Naive thymus-derived CD8-positive, alpha-beta T cell (primary cell): ENCODE results near the gene E2F2. TPM values are rescaled to one million over a fixed set of nuclear protein-coding genes. Genes with fewer than 3 reads are reported as not detected.

Source experiments
- ATAC-seq, 2 donors: fragments of 150-1000 bp; cut with Tn5 transposase in 1 of 2; sonication (Bioruptor Pico), chemical (Tn5 transposase) in 1 of 2; 1 replicate in 1 of 2; 2 replicates in 1 of 2; pipeline ENCODE4 v1.10.0; 2021; ENCODE audit warnings: mild to moderate bottlenecking in 2 of 2, moderate library complexity in 2 of 2
- POLR2A ChIA-PET: fragments of 350-600 bp; sonication (Branson Sonifier 250); formaldehyde crosslinking; loops from one replicate; lab custom pipeline; 2021; ENCODE audit warnings: antibody characterized with exemption; lab: Charles Lee
- DNase-seq, 10 donors: peaks; one replicate each; pipeline versions ENCODE4 v3.0.0 to v3.0.0-alpha.2; 2020 to 2022
- H3K27ac Mint-ChIP-seq, 10 donors: one replicate each; pipeline ENCODE4 v1.8.0; 2020 to 2022; ENCODE audit warnings: mild to moderate bottlenecking in 10 of 10, mixed read lengths in 10 of 10, moderate library complexity in 4 of 10, inconsistent platforms in 1 of 10
- H3K27me3 Mint-ChIP-seq, 5 donors: one replicate each; pipeline ENCODE4 v1.8.0; 2021 to 2022; ENCODE audit warnings: mixed read lengths in 5 of 5
- H3K36me3 Mint-ChIP-seq, 3 donors: one replicate each; pipeline ENCODE4 v1.8.0; 2020 to 2022; ENCODE audit warnings: mixed read lengths in 3 of 3, mild to moderate bottlenecking in 2 of 3, inconsistent platforms in 1 of 3
- H3K4me1 Mint-ChIP-seq, 4 donors: one replicate each; pipeline ENCODE4 v1.8.0; 2021 to 2022; ENCODE audit warnings: mixed read lengths in 4 of 4
- H3K4me3 Mint-ChIP-seq, 10 donors: one replicate each; pipeline ENCODE4 v1.8.0; 2020 to 2022; ENCODE audit warnings: mild to moderate bottlenecking in 10 of 10, mixed read lengths in 10 of 10, moderate library complexity in 6 of 10, inconsistent platforms in 1 of 10
- H3K9me3 Mint-ChIP-seq, 9 donors: one replicate each; pipeline ENCODE4 v1.8.0; 2020 to 2022; ENCODE audit warnings: mixed read lengths in 9 of 9, mild to moderate bottlenecking in 3 of 9, inconsistent platforms in 1 of 9, moderate library complexity in 1 of 9
- polyA plus RNA-seq, 3 donors: library from polyadenylated mRNA; unstranded; fragments of 300-500 nt; fragmentation: Illumina TruSeq; gene quantifications; one replicate each; pipeline ENCODE4 v1.2.3, GENCODE V29; 2021
- total RNA-seq, 8 experiments: library from RNA in 2 of 8; stranded (reverse) in 2 of 8; gene quantifications; one replicate each; pipeline ENCODE4 v1.2.3 and lab custom pipeline; 2021 to 2026

Gene E2F2
- total and polyA plus RNA-seq, 5 experiments from 2014 or later = 0.05 to 0.14 (median 0.12) TPM; not detected in 1

GRCh38 chr1:23555270-23555985, 24.4 kb upstream of the E2F2 start:
- peak overlapping the region; percentile 81 to 97 (median 96) for H3K27ac Mint-ChIP-seq
- POLR2A ChIA-PET = interaction anchor here (0.5 to 21.9 kb wide), 20 partner anchors 9 to 961 kb away, joined by 3 to 612 read pairs (median 6); partner anchors contain the start of genes ASAP3 and E2F2
- DNase-seq = no peak
- H3K36me3 Mint-ChIP-seq = peaks cover 0 to 10% (median 3%) of the 10 kb centered on the region in 3 donors
- H3K4me1 Mint-ChIP-seq = peaks cover 37 to 73% (median 66%) of the 10 kb centered on the region in 4 donors
- no peaks in the 10 kb centered on the region for H3K9me3 Mint-ChIP-seq
- H3K4me3 Mint-ChIP-seq = peak overlapping the region; percentile 85 to 97 (median 94)
- H3K27me3 Mint-ChIP-seq = no peaks in the 10 kb centered on the region
- ATAC-seq = peak; percentile 1 to 5

GRCh38 chr1:23554481-23555269, 23.6 kb upstream of the E2F2 start:
- Mint-ChIP-seq H3K27me3 (no peaks in the 10 kb centered on the region), H3K9me3 (no peaks in the 10 kb centered on the region), H3K4me1 (peaks cover 35 to 65% (median 60%) of the 10 kb centered on the region in 4 donors), H3K36me3 (peaks cover 0 to 10% (median 3%) of the 10 kb centered on the region in 3 donors), H3K27ac (peak overlapping the region; percentile 92 to 97 (median 96)), H3K4me3 (peak overlapping the region; percentile 89 to 98 (median 95))
- POLR2A ChIA-PET = interaction anchor here (0.8 to 21.9 kb wide), 19 partner anchors 9 to 137 kb away, joined by 3 to 612 read pairs (median 7); partner anchors contain the start of genes ASAP3, E2F2 and RPL11
- DNase-seq (peak; percentile 79 to 90 (median 84)), ATAC-seq (peak; percentile 72 to 77)

- H3K4me3 Mint-ChIP-seq = peak overlapping the region; percentile 79 to 98 (median 91)
- no peaks in the 10 kb centered on the region for H3K9me3 Mint-ChIP-seq
- no peaks in the 10 kb centered on the region for H3K27me3 Mint-ChIP-seq
- H3K36me3 Mint-ChIP-seq = peaks cover 0 to 10% (median 3%) of the 10 kb centered on the region in 3 donors
- H3K4me1 Mint-ChIP-seq = peaks cover 33 to 60% (median 56%) of the 10 kb centered on the region in 4 donors
- peak overlapping the region; percentile 83 to 96 (median 94) for H3K27ac Mint-ChIP-seq
- DNase-seq (no peak), ATAC-seq (no peak)
- POLR2A ChIA-PET = interaction anchor here (0.8 to 21.9 kb wide), 12 partner anchors 9 to 138 kb away, joined by 3 to 612 read pairs (median 14); partner anchors contain the start of genes RPL11 and TCEA3
Measured at GRCh38 chr1:23554127-23554480, 23.1 kb upstream of the E2F2 start.

GRCh38 chr1:23553231-23554126, 22.4 kb upstream of the E2F2 start:
- POLR2A ChIA-PET = interaction anchor here (0.7 to 21.9 kb wide), 11 partner anchors 8 to 139 kb away, joined by 3 to 612 read pairs (median 19); partner anchors contain the start of genes RPL11 and TCEA3
- Mint-ChIP-seq H3K4me1 (peaks cover 33 to 60% (median 58%) of the 10 kb centered on the region in 4 donors), H3K36me3 (peaks cover 0 to 10% (median 3%) of the 10 kb centered on the region in 3 donors), H3K27ac (peak overlapping the region; percentile 83 to 96 (median 94)), H3K27me3 (no peaks in the 10 kb centered on the region), H3K4me3 (peak overlapping the region; percentile 79 to 98 (median 91)), H3K9me3 (no peaks in the 10 kb centered on the region)
- ATAC-seq (no peak), DNase-seq (no peak)

GRCh38 chr1:23551849-23552248, 20.8 kb upstream of the E2F2 start:
- no peaks in the 10 kb centered on the region for H3K9me3 Mint-ChIP-seq
- H3K4me1 Mint-ChIP-seq = peaks cover 25 to 55% (median 47%) of the 10 kb centered on the region in 4 donors
- H3K27me3 Mint-ChIP-seq = no peaks in the 10 kb centered on the region
- POLR2A ChIA-PET = interaction anchor here (1.0 to 21.9 kb wide), 5 partner anchors 23 to 82 kb away, joined by 3 to 612 read pairs (median 339); no protein-coding TSS in a partner anchor
- H3K27ac Mint-ChIP-seq = peak overlapping the region in 4 of 10 donors; percentile 30 to 70 (median 54)
- no peak for DNase-seq
- no peak overlapping the region for H3K4me3 Mint-ChIP-seq
- peaks cover 0 to 3% (median 0%) of the 10 kb centered on the region in 3 donors for H3K36me3 Mint-ChIP-seq
- ATAC-seq = no peak

GRCh38 chr1:23548704-23549143, 17.7 kb upstream of the E2F2 start:
- H3K36me3 Mint-ChIP-seq = no peaks in the 10 kb centered on the region
- peaks cover 11 to 41% (median 26%) of the 10 kb centered on the region in 4 donors for H3K4me1 Mint-ChIP-seq
- no peak for ATAC-seq
- no peak overlapping the region for H3K4me3 Mint-ChIP-seq
- POLR2A ChIA-PET = interaction anchor here (0.6 to 21.9 kb wide), 5 partner anchors 11 to 85 kb away, joined by 3 to 612 read pairs (median 3); partner anchors contain the start of gene ID3
- no peaks in the 10 kb centered on the region for H3K9me3 Mint-ChIP-seq
- no peak for DNase-seq
- H3K27ac Mint-ChIP-seq = peak overlapping the region in 2 of 10 donors; percentile 43 to 80
- H3K27me3 Mint-ChIP-seq = no peaks in the 10 kb centered on the region

- peak overlapping the region in 2 of 10 donors; percentile 20 to 33 for H3K27ac Mint-ChIP-seq
- peak in 1 of 10 donors; percentile 4 for DNase-seq
- no peaks in the 10 kb centered on the region for H3K36me3 Mint-ChIP-seq
- no peaks in the 10 kb centered on the region for H3K27me3 Mint-ChIP-seq
- ATAC-seq = no peak
- H3K4me1 Mint-ChIP-seq = peaks cover 8 to 29% (median 19%) of the 10 kb centered on the region in 4 donors
- no peaks in the 10 kb centered on the region for H3K9me3 Mint-ChIP-seq
- H3K4me3 Mint-ChIP-seq = no peak overlapping the region
- POLR2A ChIA-PET = interaction anchor here (0.6 to 21.9 kb wide), 6 partner anchors 8 to 87 kb away, joined by 3 to 612 read pairs (median 8); partner anchors contain the start of gene ID3
Measured at GRCh38 chr1:23546897-23547584, 16.0 kb upstream of the E2F2 start.

GRCh38 chr1:23545851-23546250, 14.8 kb upstream of the E2F2 start:
- Mint-ChIP-seq H3K4me3 (no peak overlapping the region), H3K27me3 (no peaks in the 10 kb centered on the region), H3K27ac (no peak overlapping the region), H3K9me3 (no peaks in the 10 kb centered on the region), H3K36me3 (no peaks in the 10 kb centered on the region), H3K4me1 (peaks cover 6 to 24% (median 12%) of the 10 kb centered on the region in 4 donors)
- ATAC-seq = no peak
- POLR2A ChIA-PET = interaction anchor here (0.6 to 21.9 kb wide), 7 partner anchors 9 to 97 kb away, joined by 3 to 612 read pairs (median 8); no protein-coding TSS in a partner anchor
- peak in 1 of 10 donors; percentile 26 for DNase-seq

- POLR2A ChIA-PET = interaction anchor here (0.6 to 21.9 kb wide), 10 partner anchors 10 to 89 kb away, joined by 3 to 612 read pairs (median 6); partner anchors contain the start of gene ID3
- Mint-ChIP-seq H3K9me3 (no peaks in the 10 kb centered on the region), H3K4me1 (peaks cover 8 to 25% (median 14%) of the 10 kb centered on the region in 4 donors), H3K36me3 (no peaks in the 10 kb centered on the region), H3K4me3 (no peak overlapping the region), H3K27me3 (no peaks in the 10 kb centered on the region), H3K27ac (peak overlapping the region in 5 of 10 donors; percentile 0 to 44 (median 34))
- peak in 9 of 10 donors; percentile 48 to 81 (median 64) for DNase-seq
- ATAC-seq = peak; percentile 15 to 26
Measured at GRCh38 chr1:23544444-23545389, 13.7 kb upstream of the E2F2 start.
